GM10266 (cell line): ENCODE results near the gene IL10RA.

Source experiments
- DNase-seq: peaks from one replicate; pipeline ENCODE4 v3.0.0; 2012; ENCODE audit errors: extremely low spot score
- TF ChIP-seq, protein P1 (sequence below): IDR thresholded peaks from 2 replicates; pipeline ENCODE4 v1.5.1; 2012; ENCODE audit warnings: mild to moderate bottlenecking, low read depth; ENCODE audit not compliant: control insufficient read depth, insufficient read depth; ENCODE audit errors: missing control alignments

Gene IL10RA

DNA sequence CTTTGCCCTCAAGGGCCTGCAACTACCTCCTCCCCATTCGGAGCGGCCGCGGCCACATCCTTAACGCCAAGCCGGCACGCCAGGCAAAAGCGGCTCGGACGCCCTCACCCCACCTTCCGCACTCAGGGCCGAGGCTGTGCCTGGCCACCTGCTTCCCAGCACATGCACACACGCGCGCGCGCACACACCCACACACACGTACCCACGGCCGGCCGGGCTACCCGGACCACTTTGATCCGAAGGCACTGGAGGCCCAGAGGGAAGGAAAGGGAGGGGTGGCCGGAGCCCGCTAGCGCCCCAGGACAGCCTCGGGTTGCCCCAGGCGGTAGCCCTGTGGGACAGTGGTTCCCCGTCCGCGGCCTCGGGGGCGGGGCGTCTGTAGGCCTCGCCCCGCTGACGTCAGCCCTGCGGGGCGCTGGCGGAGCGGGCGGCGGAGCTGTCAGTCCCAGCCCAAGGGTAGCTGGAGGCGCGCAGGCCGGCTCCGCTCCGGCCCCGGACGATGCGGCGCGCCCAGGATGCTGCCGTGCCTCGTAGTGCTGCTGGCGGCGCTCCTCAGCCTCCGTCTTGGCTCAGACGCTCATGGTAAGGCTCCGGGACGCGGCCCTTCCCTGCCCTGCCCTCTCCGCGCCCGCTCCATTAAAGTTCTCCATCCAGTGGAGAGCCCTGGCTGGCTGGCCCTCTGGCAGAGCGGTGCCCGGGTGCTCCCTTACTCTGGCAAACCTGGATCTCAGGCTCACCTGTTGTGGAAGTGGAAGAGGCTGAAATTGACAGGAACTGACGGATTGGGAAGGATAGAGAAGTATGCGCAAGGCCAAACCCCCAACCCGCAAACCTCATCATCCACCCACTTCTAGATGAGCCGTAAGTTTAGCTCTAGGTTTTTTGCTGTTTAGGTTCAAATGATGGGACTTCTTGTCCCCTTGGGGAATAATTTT, at the start of gene IL10RA:
IL10RA (plus strand) TSS at position 442 of the 935 bp plus-strand sequence; CDS start at position 516, 74 bp downstream.
- TF ChIP-seq, protein P1, sequence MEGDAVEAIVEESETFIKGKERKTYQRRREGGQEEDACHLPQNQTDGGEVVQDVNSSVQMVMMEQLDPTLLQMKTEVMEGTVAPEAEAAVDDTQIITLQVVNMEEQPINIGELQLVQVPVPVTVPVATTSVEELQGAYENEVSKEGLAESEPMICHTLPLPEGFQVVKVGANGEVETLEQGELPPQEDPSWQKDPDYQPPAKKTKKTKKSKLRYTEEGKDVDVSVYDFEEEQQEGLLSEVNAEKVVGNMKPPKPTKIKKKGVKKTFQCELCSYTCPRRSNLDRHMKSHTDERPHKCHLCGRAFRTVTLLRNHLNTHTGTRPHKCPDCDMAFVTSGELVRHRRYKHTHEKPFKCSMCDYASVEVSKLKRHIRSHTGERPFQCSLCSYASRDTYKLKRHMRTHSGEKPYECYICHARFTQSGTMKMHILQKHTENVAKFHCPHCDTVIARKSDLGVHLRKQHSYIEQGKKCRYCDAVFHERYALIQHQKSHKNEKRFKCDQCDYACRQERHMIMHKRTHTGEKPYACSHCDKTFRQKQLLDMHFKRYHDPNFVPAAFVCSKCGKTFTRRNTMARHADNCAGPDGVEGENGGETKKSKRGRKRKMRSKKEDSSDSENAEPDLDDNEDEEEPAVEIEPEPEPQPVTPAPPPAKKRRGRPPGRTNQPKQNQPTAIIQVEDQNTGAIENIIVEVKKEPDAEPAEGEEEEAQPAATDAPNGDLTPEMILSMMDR: peak; percentile 32
- peak; percentile 94 for DNase-seq

DNA sequence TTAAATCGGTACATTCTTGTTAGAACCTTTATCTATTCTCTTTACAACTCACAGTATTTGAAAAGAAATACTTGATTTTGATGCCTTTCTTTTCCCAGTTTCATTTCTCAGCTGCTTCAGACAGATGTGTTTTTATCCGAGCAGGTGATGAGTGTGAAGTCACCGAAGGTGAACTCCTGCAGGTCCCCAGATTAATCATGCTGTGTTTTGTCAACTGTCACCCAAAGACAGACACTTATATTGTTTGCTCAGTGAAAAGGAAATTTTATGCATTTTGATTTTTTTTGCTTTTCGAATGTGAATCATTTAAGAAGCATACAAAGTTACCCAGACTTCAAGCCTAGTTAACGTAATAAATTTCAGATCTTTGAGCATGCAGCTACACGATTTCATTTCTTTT, 49.2 kb upstream of the IL10RA start:
- TF ChIP-seq, protein P1: no peak
- no peak for DNase-seq

DNA sequence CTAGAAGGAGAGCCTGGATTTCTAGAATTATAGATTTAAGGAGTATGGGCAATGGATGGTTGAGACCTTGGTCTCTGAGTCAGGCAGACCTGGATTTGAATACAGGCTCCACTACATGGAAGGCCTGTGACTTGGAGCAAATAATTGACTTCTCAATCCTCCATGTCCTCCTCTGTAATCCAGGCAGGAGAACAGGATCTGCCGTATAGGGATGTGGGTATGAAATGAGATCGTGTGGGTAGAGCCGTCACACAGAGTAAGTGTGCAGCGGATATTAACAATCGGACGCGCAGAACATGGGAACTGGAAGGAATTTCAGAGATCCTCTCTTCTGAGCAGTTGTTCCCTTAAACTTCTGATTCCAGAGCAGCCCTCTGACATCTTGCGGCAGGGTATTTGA, 45.5 kb upstream of the IL10RA start:
- no peak for DNase-seq
- TF ChIP-seq, protein P1: no peak

DNA sequence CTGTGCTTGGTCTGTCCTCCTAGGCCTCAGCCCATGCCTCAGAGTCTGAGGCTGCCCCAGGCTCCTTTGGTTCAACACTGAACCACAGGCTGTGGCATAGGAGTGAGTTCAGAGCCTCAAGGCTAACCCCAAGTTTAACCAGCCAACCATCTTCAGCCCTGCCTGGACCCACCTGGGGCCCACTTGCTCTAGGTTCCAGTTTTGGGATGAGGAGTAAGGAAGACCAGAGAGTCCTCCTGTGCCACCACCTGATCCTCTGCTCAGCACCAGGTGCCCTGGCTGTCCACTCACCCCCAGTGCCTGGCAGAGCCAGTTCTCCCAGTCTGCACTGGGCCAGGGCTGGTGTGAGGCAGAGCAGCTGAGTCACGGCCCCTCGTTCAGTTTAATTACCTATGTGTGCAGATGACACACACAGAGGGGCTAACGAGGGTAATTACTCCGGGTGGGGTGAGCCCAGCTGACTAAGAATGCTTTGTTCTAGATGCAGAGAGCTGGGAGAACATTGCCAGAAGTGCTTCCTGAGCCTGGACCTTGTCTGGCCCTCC, 45.0 kb upstream of the IL10RA start:
- no peak for DNase-seq
- TF ChIP-seq, protein P1: no peak

DNA sequence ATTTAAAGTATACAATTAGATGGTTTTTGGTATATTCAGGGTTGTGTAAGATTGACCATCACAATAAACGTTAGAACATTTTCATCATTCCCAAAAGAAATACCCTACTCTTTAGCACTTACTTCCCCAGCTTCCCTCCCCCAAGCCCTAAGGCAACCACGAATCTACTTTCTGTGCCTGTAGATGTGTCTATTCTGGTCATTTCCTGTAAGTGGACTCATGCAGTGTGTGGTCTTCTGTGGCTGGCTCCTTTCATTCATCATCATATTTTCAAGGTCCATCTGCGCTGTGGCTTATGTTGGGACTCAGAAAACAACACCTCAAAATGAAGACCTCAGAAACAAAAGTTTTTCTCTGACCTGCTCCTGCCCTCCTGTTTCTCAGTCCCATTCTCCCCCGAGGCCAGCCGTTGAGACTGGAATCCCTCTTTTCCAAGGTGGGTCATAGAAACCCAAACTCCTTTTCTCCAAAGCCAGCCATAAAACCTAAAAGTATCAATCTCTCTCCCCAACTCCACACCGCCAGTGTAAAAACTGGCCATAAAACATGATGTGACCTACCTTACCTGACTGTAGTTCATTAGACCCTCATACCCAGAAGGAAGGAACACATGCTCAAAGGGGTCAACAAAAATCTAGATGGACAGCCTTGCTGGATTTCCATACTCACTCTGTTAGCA, 44.1 kb upstream of the IL10RA start:
- TF ChIP-seq, protein P1: no peak
- no peak for DNase-seq

DNA sequence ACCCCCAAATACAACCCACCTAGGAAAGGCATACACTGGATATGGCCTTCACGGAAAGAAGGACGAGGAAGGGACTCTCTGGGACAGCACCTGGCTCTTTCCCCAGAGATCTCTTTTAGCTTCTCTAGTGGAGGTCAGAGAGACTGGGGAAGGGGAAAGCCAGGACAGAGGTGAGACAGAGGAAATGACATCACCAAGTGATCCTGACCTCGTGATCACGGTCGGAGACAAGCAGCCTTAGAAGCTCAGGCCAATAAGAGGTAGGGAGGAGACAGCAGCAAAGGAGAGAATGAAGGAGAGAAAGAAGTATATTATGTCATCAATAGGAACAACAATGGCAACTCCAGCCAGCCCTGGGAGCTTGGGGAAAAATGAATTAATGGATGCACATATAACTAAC, 41.6 kb upstream of the IL10RA start:
- TF ChIP-seq, protein P1: no peak

More for the DNA sequence above, 41.6 kb upstream of the IL10RA start:
- no peak for DNase-seq
